Left lung (tissue), 10 donors: Measurements from ENCODE around the gene PPP1R37. TPM values are rescaled to one million over a fixed set of nuclear protein-coding genes. Genes with fewer than 3 reads are reported as not detected.

Source experiments
- ATAC-seq: fragments of 200-7000 bp; cut with Tn5 transposase; one replicate; pipeline ENCODE4 v1.9.1; 2020; ENCODE audit warnings: moderate library complexity
- DNase-seq, 4 donors: peaks; one replicate each; pipeline ENCODE4 v3.0.0-alpha.2; 2013 to 2020
- H3K27ac ChIP-seq, 2 donors: fragments of 200-600 bp; sonication (generic) in 1 of 2; one replicate each; pipeline versions ENCODE4 v1.5.0 to v1.8.0; 2020 to 2021
- H3K27me3 ChIP-seq, 2 donors: fragments of 200-600 bp; sonication (generic) in 1 of 2; one replicate each; pipeline versions ENCODE4 v1.5.0 to v1.8.0; 2020 to 2021
- H3K36me3 ChIP-seq, 2 donors: fragments of 200-600 bp; sonication (generic) in 1 of 2; one replicate each; pipeline versions ENCODE4 v1.5.0 to v1.8.0; 2020 to 2021
- H3K4me1 ChIP-seq, 2 donors: fragments of 200-600 bp; one replicate each; pipeline ENCODE4 v1.8.0; 2021
- H3K4me3 ChIP-seq, 2 donors: fragments of 200-600 bp; sonication (generic) in 1 of 2; one replicate each; pipeline versions ENCODE4 v1.5.0 to v1.8.0; 2020 to 2021; ENCODE audit warnings: mild to moderate bottlenecking in 1 of 2
- H3K9me3 ChIP-seq, 2 donors: fragments of 200-600 bp; sonication (generic) in 1 of 2; one replicate each; pipeline versions ENCODE4 v1.5.0 to v1.8.0; 2020 to 2021
- CTCF ChIP-seq, 2 donors: fragments of 200-600 bp; sonication (generic) in 1 of 2; IDR thresholded peaks; one replicate each; pipeline versions ENCODE4 v1.5.0 to v1.8.0; 2021; ENCODE audit warnings: antibody characterized with exemption in 2 of 2
- intact Hi-C, 2 donors: fragments of 100-400 bp; cut with DNase I; formaldehyde crosslinking; loops; one replicate each; pipeline versions ENCODE4 v1.11.2 to v1.14.2; 2022
- polyA plus RNA-seq, 6 donors: library from polyadenylated mRNA; unstranded; fragments of 120-200 nt; gene quantifications; one replicate each; pipeline ENCODE4 v1.2.1, GENCODE V29; 2013; ENCODE audit not compliant: insufficient read length in 6 of 6
- total RNA-seq, 2 donors: library from RNA; stranded (reverse); fragmentation: NEBNext Ultra II Directional; extraction: Animal tissue kit (Norgen Biotek cat#: 25700); gene quantifications; one replicate each; pipeline ENCODE4 v1.2.1, GENCODE V29; 2021
- donor health status: DM: no; HTN: yes; CAD: no.
- donor health status: DM: no; HTN: no; CAD: no.

The PPP1R37 gene
- total and polyA plus RNA-seq, 8 donors = 17.3 to 29.8 (median 26.0) TPM

- H3K4me3 ChIP-seq = no peak overlapping the region
- no peaks in the 10 kb centered on the region for H3K36me3 ChIP-seq
- peaks cover 0 to 35% of the 10 kb centered on the region in 2 donors for H3K4me1 ChIP-seq
- H3K27ac ChIP-seq = no peak overlapping the region
- no peak for TF ChIP-seq CTCF (IDR thresholded peaks at IDR 0.05)
- ATAC-seq = no peak
- H3K9me3 ChIP-seq = no peaks in the 10 kb centered on the region
- intact Hi-C loops = no loop called here
- H3K27me3 ChIP-seq = no peaks in the 10 kb centered on the region
- no peak for DNase-seq
Measured at GRCh38 chr19:45107621-45108150, 14.7 kb downstream of the PPP1R37 start.

GRCh38 chr19:45110851-45111266, 17.9 kb downstream of the PPP1R37 start:
- intact Hi-C loops = no loop called here
- DNase-seq (no peak), ATAC-seq (no peak)
- no peak for TF ChIP-seq CTCF (IDR thresholded peaks at IDR 0.05)
- no peaks in the 10 kb centered on the region for H3K36me3 ChIP-seq
- H3K27ac ChIP-seq = no peak overlapping the region
- H3K27me3 ChIP-seq = no peaks in the 10 kb centered on the region
- no peak overlapping the region for H3K4me3 ChIP-seq
- no peaks in the 10 kb centered on the region for H3K9me3 ChIP-seq
- peaks cover 5 to 47% of the 10 kb centered on the region in 2 donors for H3K4me1 ChIP-seq

- DNase-seq (no peak), ATAC-seq (peak; percentile 22)
- H3K27ac ChIP-seq = no peak overlapping the region
- no peak overlapping the region for H3K4me3 ChIP-seq
- no peaks in the 10 kb centered on the region for H3K9me3 ChIP-seq
- no peaks in the 10 kb centered on the region for H3K27me3 ChIP-seq
- intact Hi-C loops = no loop called here
- peaks cover 9 to 61% of the 10 kb centered on the region in 2 donors for H3K4me1 ChIP-seq
- H3K36me3 ChIP-seq = no peaks in the 10 kb centered on the region
- TF ChIP-seq CTCF (IDR thresholded peaks at IDR 0.05) = no peak
Measured at GRCh38 chr19:45112111-45112827, 19.3 kb downstream of the PPP1R37 start.

- TF ChIP-seq CTCF (IDR thresholded peaks at IDR 0.05) = no peak
- H3K36me3 ChIP-seq = no peaks in the 10 kb centered on the region
- ATAC-seq = peak; percentile 86
- no peaks in the 10 kb centered on the region for H3K9me3 ChIP-seq
- H3K4me3 ChIP-seq = no peak overlapping the region
- peaks cover 12 to 74% of the 10 kb centered on the region in 2 donors for H3K4me1 ChIP-seq
- intact Hi-C loops = no loop called here
- H3K27me3 ChIP-seq = no peaks in the 10 kb centered on the region
- DNase-seq = peak in 1 of 4 donors; percentile 51
- H3K27ac ChIP-seq = no peak overlapping the region
Measured at GRCh38 chr19:45113628-45114027, 20.6 kb downstream of the PPP1R37 start.

GRCh38 chr19:45114116-45114515, 21.1 kb downstream of the PPP1R37 start:
- Histone ChIP-seq H3K4me1 (peaks cover 12 to 79% of the 10 kb centered on the region in 2 donors), H3K9me3 (no peaks in the 10 kb centered on the region), H3K4me3 (no peak overlapping the region), H3K27ac (no peak overlapping the region), H3K36me3 (no peaks in the 10 kb centered on the region), H3K27me3 (no peaks in the 10 kb centered on the region)
- DNase-seq = no peak
- intact Hi-C loops = no loop called here
- no peak for ATAC-seq
- TF ChIP-seq CTCF (IDR thresholded peaks at IDR 0.05) = no peak
